ENCODE measurements around the gene LEFTY2. TPM values are rescaled to one million over a fixed set of nuclear protein-coding genes. Genes with fewer than 3 reads are reported as not detected.

The LEFTY2 gene
- total and polyA plus RNA-seq, 9 of the 15 experiments (the other 6 are each of a cell fraction or from before 2014, with no cell fraction given) = 0.04 to 0.14 TPM; not detected in 7

DNA sequence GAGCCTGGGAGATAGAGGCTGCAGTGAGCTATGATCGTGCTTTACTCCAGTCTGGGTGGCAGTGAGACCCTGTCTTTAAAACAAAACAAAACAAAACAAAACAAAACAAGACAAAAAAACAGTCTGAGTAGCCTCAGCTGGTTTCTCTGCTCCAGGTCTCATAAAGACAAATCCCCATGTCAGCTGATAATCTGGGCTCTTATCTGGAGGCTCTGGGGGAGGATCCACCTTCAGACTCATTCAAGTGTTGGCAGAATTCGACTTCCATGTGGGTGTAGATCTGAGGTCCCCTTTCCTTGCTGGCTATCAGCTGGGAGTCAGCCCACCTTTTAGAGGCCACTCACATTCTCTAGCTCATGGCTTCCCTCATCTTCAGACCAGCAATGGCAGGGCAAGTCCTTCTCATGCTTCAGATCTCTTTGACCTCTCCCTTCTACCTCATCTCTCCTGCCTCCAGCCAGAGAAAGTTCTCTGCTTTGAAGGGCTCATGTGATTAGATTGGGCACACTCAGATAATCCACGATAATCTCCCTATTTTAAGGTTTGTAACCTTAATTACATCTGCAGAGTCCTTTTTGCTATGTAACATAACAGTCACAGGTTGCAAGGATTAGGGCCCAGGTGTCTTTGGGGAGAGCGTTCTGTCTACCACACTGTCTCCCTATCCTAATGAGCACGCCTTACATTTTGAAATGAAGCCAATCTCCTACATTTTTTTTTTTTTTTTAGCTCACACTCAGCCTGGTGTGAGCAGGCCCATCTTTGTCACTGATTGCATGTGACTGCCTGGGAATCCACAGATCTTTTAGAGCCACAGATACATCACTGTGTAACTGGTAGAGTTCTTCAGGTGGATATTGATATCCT, 9.5 kb downstream of the LEFTY2 start (continued):
- peak; percentile 54; the same call in 1 of the 2 replicates for TF ChIP-seq TCF3 (CRISPR knock-in tag; IDR thresholded peaks at IDR 0.05)
- TF ChIP-seq, protein P1, sequence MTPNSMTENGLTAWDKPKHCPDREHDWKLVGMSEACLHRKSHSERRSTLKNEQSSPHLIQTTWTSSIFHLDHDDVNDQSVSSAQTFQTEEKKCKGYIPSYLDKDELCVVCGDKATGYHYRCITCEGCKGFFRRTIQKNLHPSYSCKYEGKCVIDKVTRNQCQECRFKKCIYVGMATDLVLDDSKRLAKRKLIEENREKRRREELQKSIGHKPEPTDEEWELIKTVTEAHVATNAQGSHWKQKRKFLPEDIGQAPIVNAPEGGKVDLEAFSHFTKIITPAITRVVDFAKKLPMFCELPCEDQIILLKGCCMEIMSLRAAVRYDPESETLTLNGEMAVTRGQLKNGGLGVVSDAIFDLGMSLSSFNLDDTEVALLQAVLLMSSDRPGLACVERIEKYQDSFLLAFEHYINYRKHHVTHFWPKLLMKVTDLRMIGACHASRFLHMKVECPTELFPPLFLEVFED (CRISPR knock-in tag; conservative IDR thresholded peaks at IDR 0.05) = no peak
- TF ChIP-seq SMAD4 (CRISPR knock-in tag; conservative IDR thresholded peaks at IDR 0.05) = peak; percentile 56; the same call in 1 of the 2 replicates
- peak; percentile 78 for TF ChIP-seq SMARCE1 (IDR thresholded peaks at IDR 0.05)
- TF ChIP-seq ZEB2 (IDR thresholded peaks at IDR 0.05) = 0 out of 2 replicates have a peak, but pooled peaks have one; percentile 48
- 0 out of 2 replicates have a peak, but pooled peaks have one; percentile 11 for TF ChIP-seq TAL1 (IDR thresholded peaks at IDR 0.05)
- TF ChIP-seq MAFF (IDR thresholded peaks at IDR 0.05; ENCODE audit: low read length) = no peak
- no peak for TF ChIP-seq POLR2A (conservative IDR thresholded peaks at IDR 0.05)
- 0 out of 2 replicates have a peak, but pooled peaks have one; percentile 28 for TF ChIP-seq HLTF (IDR thresholded peaks at IDR 0.05)
- no peak for TF ChIP-seq ZNF133 (CRISPR knock-in tag; IDR thresholded peaks at IDR 0.05)
- TF ChIP-seq ZNF766 (CRISPR knock-in tag; conservative IDR thresholded peaks at IDR 0.05) = peak; percentile 52; the same call in 1 of the 2 replicates
- peak; percentile 31 to 41; a peak in 1 of 4 replicates for TF ChIP-seq FOXK2 (conservative IDR thresholded peaks at IDR 0.05 in 1 of 2, IDR thresholded peaks at IDR 0.05 in 1 of 2; ENCODE audit: low read depth in 2 of 2)
- 0 out of 4 replicates have a peak, but pooled peaks of 1 of the 2 experiments have one; percentile 38 for TF ChIP-seq TRIM24 (IDR thresholded peaks at IDR 0.05)
- no peak for TF ChIP-seq FOXJ3 (CRISPR knock-in tag; IDR thresholded peaks at IDR 0.05)
- TF ChIP-seq BRD4 (IDR thresholded peaks at IDR 0.05) = no peak
- peak; percentile 77 for TF ChIP-seq ZNF316 (IDR thresholded peaks at IDR 0.05)
- TF ChIP-seq LEF1 (IDR thresholded peaks at IDR 0.05) = peak; percentile 26
- no peak for TF ChIP-seq ZNF121 (CRISPR knock-in tag; conservative IDR thresholded peaks at IDR 0.05)
- TF ChIP-seq JUND (IDR thresholded peaks at IDR 0.05; ENCODE audit: borderline replicate concordance, low read depth, low read length) = 0 out of 2 replicates have a peak, but pooled peaks have one; percentile 31
- peak; percentile 16; the same call in 1 of the 3 replicates for TF ChIP-seq JUND (tag; IDR thresholded peaks at IDR 0.05; ENCODE audit: borderline replicate concordance, low read depth, low read length)
- TF ChIP-seq, protein P2, sequence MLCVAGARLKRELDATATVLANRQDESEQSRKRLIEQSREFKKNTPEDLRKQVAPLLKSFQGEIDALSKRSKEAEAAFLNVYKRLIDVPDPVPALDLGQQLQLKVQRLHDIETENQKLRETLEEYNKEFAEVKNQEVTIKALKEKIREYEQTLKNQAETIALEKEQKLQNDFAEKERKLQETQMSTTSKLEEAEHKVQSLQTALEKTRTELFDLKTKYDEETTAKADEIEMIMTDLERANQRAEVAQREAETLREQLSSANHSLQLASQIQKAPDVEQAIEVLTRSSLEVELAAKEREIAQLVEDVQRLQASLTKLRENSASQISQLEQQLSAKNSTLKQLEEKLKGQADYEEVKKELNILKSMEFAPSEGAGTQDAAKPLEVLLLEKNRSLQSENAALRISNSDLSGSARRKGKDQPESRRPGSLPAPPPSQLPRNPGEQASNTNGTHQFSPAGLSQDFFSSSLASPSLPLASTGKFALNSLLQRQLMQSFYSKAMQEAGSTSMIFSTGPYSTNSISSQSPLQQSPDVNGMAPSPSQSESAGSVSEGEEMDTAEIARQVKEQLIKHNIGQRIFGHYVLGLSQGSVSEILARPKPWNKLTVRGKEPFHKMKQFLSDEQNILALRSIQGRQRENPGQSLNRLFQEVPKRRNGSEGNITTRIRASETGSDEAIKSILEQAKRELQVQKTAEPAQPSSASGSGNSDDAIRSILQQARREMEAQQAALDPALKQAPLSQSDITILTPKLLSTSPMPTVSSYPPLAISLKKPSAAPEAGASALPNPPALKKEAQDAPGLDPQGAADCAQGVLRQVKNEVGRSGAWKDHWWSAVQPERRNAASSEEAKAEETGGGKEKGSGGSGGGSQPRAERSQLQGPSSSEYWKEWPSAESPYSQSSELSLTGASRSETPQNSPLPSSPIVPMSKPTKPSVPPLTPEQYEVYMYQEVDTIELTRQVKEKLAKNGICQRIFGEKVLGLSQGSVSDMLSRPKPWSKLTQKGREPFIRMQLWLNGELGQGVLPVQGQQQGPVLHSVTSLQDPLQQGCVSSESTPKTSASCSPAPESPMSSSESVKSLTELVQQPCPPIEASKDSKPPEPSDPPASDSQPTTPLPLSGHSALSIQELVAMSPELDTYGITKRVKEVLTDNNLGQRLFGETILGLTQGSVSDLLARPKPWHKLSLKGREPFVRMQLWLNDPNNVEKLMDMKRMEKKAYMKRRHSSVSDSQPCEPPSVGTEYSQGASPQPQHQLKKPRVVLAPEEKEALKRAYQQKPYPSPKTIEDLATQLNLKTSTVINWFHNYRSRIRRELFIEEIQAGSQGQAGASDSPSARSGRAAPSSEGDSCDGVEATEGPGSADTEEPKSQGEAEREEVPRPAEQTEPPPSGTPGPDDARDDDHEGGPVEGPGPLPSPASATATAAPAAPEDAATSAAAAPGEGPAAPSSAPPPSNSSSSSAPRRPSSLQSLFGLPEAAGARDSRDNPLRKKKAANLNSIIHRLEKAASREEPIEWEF (CRISPR knock-in tag; IDR thresholded peaks at IDR 0.05) = no peak
- TF ChIP-seq, protein P3, sequence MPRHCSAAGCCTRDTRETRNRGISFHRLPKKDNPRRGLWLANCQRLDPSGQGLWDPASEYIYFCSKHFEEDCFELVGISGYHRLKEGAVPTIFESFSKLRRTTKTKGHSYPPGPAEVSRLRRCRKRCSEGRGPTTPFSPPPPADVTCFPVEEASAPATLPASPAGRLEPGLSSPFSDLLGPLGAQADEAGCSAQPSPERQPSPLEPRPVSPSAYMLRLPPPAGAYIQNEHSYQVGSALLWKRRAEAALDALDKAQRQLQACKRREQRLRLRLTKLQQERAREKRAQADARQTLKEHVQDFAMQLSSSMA (CRISPR knock-in tag; IDR thresholded peaks at IDR 0.05) = no peak
